MCF 10A (cell line): Measurements from ENCODE around the gene MIA. TPM values are rescaled to one million over a fixed set of nuclear protein-coding genes. Genes with fewer than 3 reads are reported as not detected.

ENCODE experiments used
- BruUV-seq: library from RNA; stranded (reverse); fragments of 400-500 nt; replicated peaks from 2 replicates; lab custom pipeline; 2021; lab: Mats Ljungman, UMichigan
- CTCF ChIA-PET: fragments of 300-600 bp; sonication (Branson Sonifier 250); formaldehyde crosslinking; extraction: SDS; loops from one replicate; lab custom pipeline; 2021; ENCODE audit warnings: antibody characterized with exemption, inconsistent platforms; lab: Yijun Ruan, JAX
- POLR2A ChIA-PET: fragments of 300-600, 350-650 bp; sonication (Branson Sonifier 250); formaldehyde crosslinking; extraction: SDS; loops from one replicate; lab custom pipeline; 2020; ENCODE audit warnings: antibody characterized with exemption, inconsistent platforms; lab: Yijun Ruan, JAX
- DNase-seq: peaks from one replicate; pipeline ENCODE4 v3.0.0-alpha.2; 2018; ENCODE audit not compliant: unreplicated experiment
- H3K27ac Mint-ChIP-seq: one replicate; pipeline ENCODE4 v1.8.0; 2022; ENCODE audit warnings: mild to moderate bottlenecking, low read depth, mixed read lengths; ENCODE audit not compliant: unreplicated experiment
- H3K27me3 Mint-ChIP-seq: one replicate; pipeline ENCODE4 v1.8.0; 2022; ENCODE audit warnings: mixed read lengths; ENCODE audit not compliant: insufficient read depth, unreplicated experiment
- H3K36me3 Mint-ChIP-seq: one replicate; pipeline ENCODE4 v1.8.0; 2022; ENCODE audit warnings: mild to moderate bottlenecking, moderate library complexity, mixed read lengths; ENCODE audit not compliant: insufficient read depth, unreplicated experiment
- H3K4me1 Mint-ChIP-seq: one replicate; pipeline ENCODE4 v1.8.0; 2022; ENCODE audit warnings: mixed read lengths; ENCODE audit not compliant: insufficient read depth, unreplicated experiment
- H3K4me3 Mint-ChIP-seq: one replicate; pipeline ENCODE4 v1.8.0; 2022; ENCODE audit warnings: mild to moderate bottlenecking, moderate library complexity, mixed read lengths; ENCODE audit not compliant: unreplicated experiment
- H3K9me3 Mint-ChIP-seq: one replicate; pipeline ENCODE4 v1.8.0; 2022; ENCODE audit warnings: mixed read lengths; ENCODE audit not compliant: unreplicated experiment
- intact Hi-C: fragments of 100-400 bp; cut with micrococcal nuclease; formaldehyde crosslinking; loops from 2 replicates; pipeline ENCODE4 v1.14.1; 2022
- total RNA-seq: library from RNA; stranded (reverse); gene quantifications from 2 replicates; pipeline ENCODE4 v1.2.3, GENCODE V29; 2022
- TF ChIP-seq, protein P1 (sequence below): fragments of 200-600 bp; IDR thresholded peaks from one replicate; pipeline ENCODE4 v1.8.0; 2022; ENCODE audit warnings: antibody characterized with exemption, mild to moderate bottlenecking; ENCODE audit not compliant: unreplicated experiment

The MIA gene
- total RNA-seq, 1 experiment from 2014 or later: 0.70 TPM

- Mint-ChIP-seq H3K27me3 (no peaks in the 10 kb centered on the region), H3K4me3 (no peak overlapping the region), H3K9me3 (no peaks in the 10 kb centered on the region), H3K4me1 (peaks cover 22% of the 10 kb centered on the region), H3K27ac (no peak overlapping the region), H3K36me3 (peaks cover 99% of the 10 kb centered on the region)
- intact Hi-C loops: no loop called here
- ChIA-PET CTCF (interaction anchor here (0.6 to 1.6 kb wide), 4 partner anchors 31 to 1321 kb away, joined by 3 to 5 read pairs (median 4); no protein-coding TSS in a partner anchor), POLR2A (no interaction called here)
- no TSS peak for BruUV-seq
- DNase-seq: no peak
- TF ChIP-seq, protein P1, sequence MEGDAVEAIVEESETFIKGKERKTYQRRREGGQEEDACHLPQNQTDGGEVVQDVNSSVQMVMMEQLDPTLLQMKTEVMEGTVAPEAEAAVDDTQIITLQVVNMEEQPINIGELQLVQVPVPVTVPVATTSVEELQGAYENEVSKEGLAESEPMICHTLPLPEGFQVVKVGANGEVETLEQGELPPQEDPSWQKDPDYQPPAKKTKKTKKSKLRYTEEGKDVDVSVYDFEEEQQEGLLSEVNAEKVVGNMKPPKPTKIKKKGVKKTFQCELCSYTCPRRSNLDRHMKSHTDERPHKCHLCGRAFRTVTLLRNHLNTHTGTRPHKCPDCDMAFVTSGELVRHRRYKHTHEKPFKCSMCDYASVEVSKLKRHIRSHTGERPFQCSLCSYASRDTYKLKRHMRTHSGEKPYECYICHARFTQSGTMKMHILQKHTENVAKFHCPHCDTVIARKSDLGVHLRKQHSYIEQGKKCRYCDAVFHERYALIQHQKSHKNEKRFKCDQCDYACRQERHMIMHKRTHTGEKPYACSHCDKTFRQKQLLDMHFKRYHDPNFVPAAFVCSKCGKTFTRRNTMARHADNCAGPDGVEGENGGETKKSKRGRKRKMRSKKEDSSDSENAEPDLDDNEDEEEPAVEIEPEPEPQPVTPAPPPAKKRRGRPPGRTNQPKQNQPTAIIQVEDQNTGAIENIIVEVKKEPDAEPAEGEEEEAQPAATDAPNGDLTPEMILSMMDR: no peak
These were observed 16.8 kb upstream of the MIA start for GRCh38 chr19:40758491-40758890.

GRCh38 chr19:40759352-40759751 lies 16.0 kb upstream of the MIA start:
- BruUV-seq: no TSS peak
- ChIA-PET CTCF (interaction anchor here (1.6 kb wide), 1 partner anchor 61 kb away, joined by 5 read pairs; no protein-coding TSS in a partner anchor), POLR2A (interaction anchor here (1.9 kb wide), 1 partner anchor 19 kb away, joined by 9 read pairs; the partner anchor contains the start of gene RAB4B)
- Mint-ChIP-seq H3K4me3 (no peak overlapping the region), H3K9me3 (no peaks in the 10 kb centered on the region), H3K27ac (no peak overlapping the region), H3K36me3 (peaks cover 100% of the 10 kb centered on the region), H3K27me3 (no peaks in the 10 kb centered on the region), H3K4me1 (peaks cover 20% of the 10 kb centered on the region)
- TF ChIP-seq, protein P1: no peak
- intact Hi-C loops: no loop called here
- DNase-seq: no peak

- intact Hi-C loops: no loop called here
- DNase-seq: no peak
- Mint-ChIP-seq H3K4me1 (no peaks in the 10 kb centered on the region), H3K36me3 (peaks cover 100% of the 10 kb centered on the region), H3K27ac (no peak overlapping the region), H3K27me3 (no peaks in the 10 kb centered on the region), H3K9me3 (no peaks in the 10 kb centered on the region), H3K4me3 (no peak overlapping the region)
- POLR2A ChIA-PET: no interaction called here
- CTCF ChIA-PET: no interaction called here
- BruUV-seq: no TSS peak
- TF ChIP-seq, protein P1: no peak
These were observed 12.4 kb upstream of the MIA start for GRCh38 chr19:40762754-40763470.

DNA sequence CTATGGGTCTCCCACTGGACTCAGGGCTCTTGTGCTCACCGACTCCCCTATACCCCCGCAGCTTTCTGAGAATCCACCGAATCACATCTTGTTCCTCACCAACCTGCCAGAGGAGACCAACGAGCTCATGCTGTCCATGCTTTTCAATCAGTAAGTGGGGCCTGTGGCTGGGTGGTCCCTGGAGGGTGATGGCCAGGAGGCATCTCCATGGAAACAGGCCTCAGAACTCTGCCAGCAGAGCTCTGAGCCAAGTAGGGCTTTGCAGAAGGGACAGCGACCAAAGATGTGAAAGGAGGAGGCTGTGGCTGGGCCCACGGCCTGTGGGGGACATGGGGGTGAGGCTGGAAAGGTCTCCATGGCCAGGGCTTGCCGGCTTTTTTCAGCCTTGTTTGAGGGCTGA lies 11.8 kb upstream of the MIA start:
- TF ChIP-seq, protein P1: no peak
- CTCF ChIA-PET: no interaction called here
- H3K27me3 Mint-ChIP-seq: no peaks in the 10 kb centered on the region
- no peak for DNase-seq
- no peaks in the 10 kb centered on the region for H3K9me3 Mint-ChIP-seq
- no peak overlapping the region for H3K27ac Mint-ChIP-seq
- POLR2A ChIA-PET: interaction anchor here (1.0 kb wide), 1 partner anchor 12 kb away, joined by 3 read pairs; no protein-coding TSS in a partner anchor
- H3K4me3 Mint-ChIP-seq: no peak overlapping the region
- H3K36me3 Mint-ChIP-seq: peaks cover 94% of the 10 kb centered on the region
- no TSS peak for BruUV-seq
- intact Hi-C loops: no loop called here
- H3K4me1 Mint-ChIP-seq: no peaks in the 10 kb centered on the region
